Measurements from ENCODE around the gene MAT2A. TPM values are rescaled to one million over a fixed set of nuclear protein-coding genes. Genes with fewer than 3 reads are reported as not detected.

MAT2A gene
- total RNA-seq (2022; extraction: Qiagen RNA extraction; ENCODE audit: low read depth), result 532 to 563 TPM (median 545 TPM) in 5 replicates

GRCh38 chr2:85538507-85539360, at the start of gene MAT2A:
Gene MAT2A, plus strand, starts transcription at chr2:85539168. Its CDS starts 120 bp downstream, at chr2:85539288.

GRCh38 chr2:85561280-85562212, 22.6 kb downstream of the MAT2A start, which contains the start of gene GGCX:
Gene GGCX, minus strand, starts transcription at chr2:85561493. Its CDS starts 65 bp downstream, at chr2:85561428.

GRCh38 chr2:85577386-85578242, 38.6 kb downstream of the MAT2A start, which contains the start of gene VAMP8:
Gene VAMP8, plus strand, starts transcription at chr2:85577586. Its CDS starts 61 bp downstream, at chr2:85577647.

DNA sequence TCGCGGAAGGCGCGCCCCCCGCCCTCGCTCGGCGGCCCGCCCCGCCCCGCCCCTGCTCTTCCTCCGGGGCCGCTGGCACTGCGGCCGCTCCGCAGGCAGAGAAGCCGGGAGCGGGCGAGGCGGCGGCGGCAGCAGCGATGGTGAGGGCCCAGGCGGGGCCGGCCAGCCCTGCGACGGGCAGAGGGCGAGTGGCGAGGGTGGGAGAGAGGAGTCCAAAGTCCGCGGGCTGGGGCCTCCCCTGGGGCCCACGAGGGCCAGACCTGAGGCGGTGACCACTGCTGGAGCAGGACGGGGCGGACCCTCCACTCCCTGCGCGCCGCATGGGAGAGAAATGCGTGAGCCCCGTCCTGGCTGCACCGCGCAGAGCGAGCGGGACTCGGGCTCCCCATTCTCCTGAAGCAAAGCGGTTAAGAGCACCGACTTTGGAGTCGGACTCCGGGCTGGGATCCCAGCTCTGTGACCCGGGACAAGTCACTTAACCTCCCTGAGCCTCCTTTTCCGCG, 45.4 kb downstream of the MAT2A start, which contains the start of gene VAMP5:
VAMP5 (plus strand) TSS at position 78 of the 503 bp plus-strand sequence; CDS start at position 138, 60 bp downstream.

Other genes starting within 250 kb of the MAT2A start
- 82.0 to 110 TPM (median 102 TPM) in 5 replicates for gene TGOLN2, start 211.2 kb upstream of the MAT2A start, total RNA-seq (2022; extraction: Qiagen RNA extraction; ENCODE audit: low read depth)
- 46.0 to 55.7 TPM (median 53.1 TPM) in 5 replicates for gene RETSAT, start 184.6 kb upstream of the MAT2A start, total RNA-seq (2022; extraction: Qiagen RNA extraction; ENCODE audit: low read depth)
- 10.4 to 13.1 TPM (median 12.4 TPM) in 5 replicates for gene ELMOD3, start 184.4 kb upstream of the MAT2A start, total RNA-seq (2022; extraction: Qiagen RNA extraction; ENCODE audit: low read depth)
- gene CAPG, start 128.8 kb upstream of the MAT2A start, total RNA-seq (2022; extraction: Qiagen RNA extraction; ENCODE audit: low read depth), result 86.9 to 120 TPM (median 101 TPM) in 5 replicates
- gene SH2D6, start 120.5 kb upstream of the MAT2A start, total RNA-seq (2022; extraction: Qiagen RNA extraction; ENCODE audit: low read depth), result 0.54 to 0.99 TPM (median 0.62 TPM) in 5 replicates
- 41.7 to 44.9 TPM (median 44.0 TPM) in 5 replicates for gene GGCX, start 22.3 kb downstream of the MAT2A start, total RNA-seq (2022; extraction: Qiagen RNA extraction; ENCODE audit: low read depth)
- 15.8 to 18.4 TPM (median 17.3 TPM) in 5 replicates for gene VAMP8, start 38.4 kb downstream of the MAT2A start, total RNA-seq (2022; extraction: Qiagen RNA extraction; ENCODE audit: low read depth)
- 0.28 to 0.31 TPM in 2 of 5 replicates, not detected in the others for gene VAMP5, start 45.3 kb downstream of the MAT2A start, total RNA-seq (2022; extraction: Qiagen RNA extraction; ENCODE audit: low read depth)
- 182 to 190 TPM (median 190 TPM) in 5 replicates for gene RNF181, start 56.6 kb downstream of the MAT2A start, total RNA-seq (2022; extraction: Qiagen RNA extraction; ENCODE audit: low read depth)
- 11.7 to 15.1 TPM (median 13.9 TPM) in 5 replicates for gene TMEM150A, start 63.5 kb downstream of the MAT2A start, total RNA-seq (2022; extraction: Qiagen RNA extraction; ENCODE audit: low read depth)
- 20.2 to 27.4 TPM (median 23.4 TPM) in 5 replicates for gene C2orf68, start 72.9 kb downstream of the MAT2A start, total RNA-seq (2022; extraction: Qiagen RNA extraction; ENCODE audit: low read depth)
- 68.0 to 77.1 TPM (median 71.1 TPM) in 5 replicates for gene USP39, start 77.0 kb downstream of the MAT2A start, total RNA-seq (2022; extraction: Qiagen RNA extraction; ENCODE audit: low read depth)
- 0.09 to 0.29 TPM (median 0.21 TPM) in 4 of 5 replicates, not detected in the other for gene SFTPB, start 129.0 kb downstream of the MAT2A start, total RNA-seq (2022; extraction: Qiagen RNA extraction; ENCODE audit: low read depth)
- gene GNLY, start 155.2 kb downstream of the MAT2A start, total RNA-seq (2022; extraction: Qiagen RNA extraction; ENCODE audit: low read depth), result 0.28 TPM in 1 of 5 replicates, not detected in the others
- 7.2 to 10.5 TPM (median 8.1 TPM) in 5 replicates for gene ATOH8, start 214.8 kb downstream of the MAT2A start, total RNA-seq (2022; extraction: Qiagen RNA extraction; ENCODE audit: low read depth)